ENCODE results near the gene MYO18B. TPM values are rescaled to one million over a fixed set of nuclear protein-coding genes. Genes with fewer than 3 reads are reported as not detected.

MYO18B gene
- total RNA-seq, 1 donor from 2014 or later: not detected

- Mint-ChIP-seq H3K4me3 (no peak overlapping the region), H3K27ac (ENCODE audit: unreplicated experiment) (no peak overlapping the region)
- no peak for TF ChIP-seq CTCF (conservative IDR thresholded peaks at IDR 0.05)
These were observed 296.4 kb downstream of the MYO18B start for GRCh38 chr22:26038365-26038764.

GRCh38 chr22:26041931-26042330, 299.9 kb downstream of the MYO18B start:
- no peak for DNase-seq (ENCODE audit: low read depth, low spot score)
- H3K27me3 Mint-ChIP-seq (ENCODE audit: low read depth): peaks cover 20% of the 10 kb centered on the region
- H3K36me3 Mint-ChIP-seq (ENCODE audit: low read depth): no peaks in the 10 kb centered on the region
- no peak overlapping the region for H3K27ac Mint-ChIP-seq (ENCODE audit: unreplicated experiment)
- no peak for TF ChIP-seq CTCF (conservative IDR thresholded peaks at IDR 0.05)
- no peaks in the 10 kb centered on the region for H3K4me1 Mint-ChIP-seq
- no peak overlapping the region for H3K4me3 Mint-ChIP-seq
- H3K9me3 Mint-ChIP-seq: peaks cover 3% of the 10 kb centered on the region

More at GRCh38 chr22:26038365-26038764, 296.4 kb downstream of the MYO18B start:
- DNase-seq (ENCODE audit: low read depth, low spot score): no peak
- H3K27me3 Mint-ChIP-seq (ENCODE audit: low read depth): peaks cover 15% of the 10 kb centered on the region
- H3K4me1 Mint-ChIP-seq: no peaks in the 10 kb centered on the region
- no peaks in the 10 kb centered on the region for H3K36me3 Mint-ChIP-seq (ENCODE audit: low read depth)
- peaks cover 3% of the 10 kb centered on the region for H3K9me3 Mint-ChIP-seq

GRCh38 chr22:26043031-26043430, 301.0 kb downstream of the MYO18B start:
- no peak overlapping the region for H3K4me3 Mint-ChIP-seq
- no peak for DNase-seq (ENCODE audit: low read depth, low spot score)
- no peaks in the 10 kb centered on the region for H3K4me1 Mint-ChIP-seq
- no peak for TF ChIP-seq CTCF (conservative IDR thresholded peaks at IDR 0.05)
- no peaks in the 10 kb centered on the region for H3K36me3 Mint-ChIP-seq (ENCODE audit: low read depth)
- no peak overlapping the region for H3K27ac Mint-ChIP-seq (ENCODE audit: unreplicated experiment)
- H3K27me3 Mint-ChIP-seq (ENCODE audit: low read depth): peaks cover 24% of the 10 kb centered on the region
- H3K9me3 Mint-ChIP-seq: peaks cover 3% of the 10 kb centered on the region

GRCh38 chr22:26045051-26045450, 303.1 kb downstream of the MYO18B start:
- Mint-ChIP-seq H3K9me3 (peaks cover 3% of the 10 kb centered on the region), H3K36me3 (ENCODE audit: low read depth) (no peaks in the 10 kb centered on the region), H3K27ac (ENCODE audit: unreplicated experiment) (no peak overlapping the region), H3K4me3 (no peak overlapping the region), H3K27me3 (ENCODE audit: low read depth) (peaks cover 25% of the 10 kb centered on the region), H3K4me1 (no peaks in the 10 kb centered on the region)
- TF ChIP-seq CTCF (conservative IDR thresholded peaks at IDR 0.05): no peak
- no peak for DNase-seq (ENCODE audit: low read depth, low spot score)

- no peak overlapping the region for H3K27ac Mint-ChIP-seq (ENCODE audit: unreplicated experiment)
- peaks cover 24% of the 10 kb centered on the region for H3K27me3 Mint-ChIP-seq (ENCODE audit: low read depth)
- no peak for DNase-seq (ENCODE audit: low read depth, low spot score)
- H3K9me3 Mint-ChIP-seq: no peaks in the 10 kb centered on the region
- no peak overlapping the region for H3K4me3 Mint-ChIP-seq
- H3K4me1 Mint-ChIP-seq: no peaks in the 10 kb centered on the region
- no peaks in the 10 kb centered on the region for H3K36me3 Mint-ChIP-seq (ENCODE audit: low read depth)
- TF ChIP-seq CTCF (conservative IDR thresholded peaks at IDR 0.05): no peak
These were observed 303.9 kb downstream of the MYO18B start for GRCh38 chr22:26045860-26046259.

- Mint-ChIP-seq H3K9me3 (no peaks in the 10 kb centered on the region), H3K4me1 (peaks cover 4% of the 10 kb centered on the region), H3K36me3 (ENCODE audit: low read depth) (no peaks in the 10 kb centered on the region), H3K27me3 (ENCODE audit: low read depth) (peaks cover 32% of the 10 kb centered on the region), H3K4me3 (no peak overlapping the region), H3K27ac (ENCODE audit: unreplicated experiment) (no peak overlapping the region)
- DNase-seq (ENCODE audit: low read depth, low spot score): no peak
- TF ChIP-seq CTCF (conservative IDR thresholded peaks at IDR 0.05): no peak
These were observed 305.5 kb downstream of the MYO18B start for GRCh38 chr22:26047516-26047915.
